Osteocyte (in vitro differentiated cells): Measurements from ENCODE around the gene CBARP. TPM values are rescaled to one million over a fixed set of nuclear protein-coding genes. Genes with fewer than 3 reads are reported as not detected.

Source experiments
- DNase-seq: peaks from one replicate; pipeline ENCODE4 v3.0.0; 2021; ENCODE audit warnings: mixed read lengths; ENCODE audit not compliant: unreplicated experiment; ENCODE audit errors: extremely low spot score
- H3K27ac Mint-ChIP-seq: one replicate; pipeline ENCODE4 v1.8.0; 2021; ENCODE audit warnings: mild to moderate bottlenecking, mixed read lengths; ENCODE audit not compliant: unreplicated experiment
- H3K27me3 Mint-ChIP-seq: one replicate; pipeline ENCODE4 v1.8.0; 2021; ENCODE audit warnings: mixed read lengths; ENCODE audit not compliant: unreplicated experiment
- H3K36me3 Mint-ChIP-seq: one replicate; pipeline ENCODE4 v1.8.0; 2021; ENCODE audit warnings: mixed read lengths; ENCODE audit not compliant: unreplicated experiment
- H3K4me1 Mint-ChIP-seq: one replicate; pipeline ENCODE4 v1.8.0; 2021; ENCODE audit warnings: mixed read lengths; ENCODE audit not compliant: unreplicated experiment
- H3K4me3 Mint-ChIP-seq: one replicate; pipeline ENCODE4 v1.8.0; 2021; ENCODE audit warnings: mild to moderate bottlenecking, moderate library complexity, mixed read lengths; ENCODE audit not compliant: unreplicated experiment
- H3K9me3 Mint-ChIP-seq: one replicate; pipeline ENCODE4 v1.8.0; 2021; ENCODE audit warnings: mixed read lengths; ENCODE audit not compliant: unreplicated experiment
- total RNA-seq: library from RNA; stranded (reverse); gene quantifications from 2 replicates; pipeline ENCODE4 v1.2.1, GENCODE V29; 2021
- TF ChIP-seq, protein P1 (sequence below): fragments of 200-600 bp; sonication (generic); IDR thresholded peaks from 2 replicates; pipeline ENCODE4 v1.5.0; 2021; ENCODE audit warnings: antibody characterized with exemption, mild to moderate bottlenecking, moderate library complexity

Gene CBARP
- total RNA-seq, 1 donor from 2014 or later, result 6.9 TPM

DNA sequence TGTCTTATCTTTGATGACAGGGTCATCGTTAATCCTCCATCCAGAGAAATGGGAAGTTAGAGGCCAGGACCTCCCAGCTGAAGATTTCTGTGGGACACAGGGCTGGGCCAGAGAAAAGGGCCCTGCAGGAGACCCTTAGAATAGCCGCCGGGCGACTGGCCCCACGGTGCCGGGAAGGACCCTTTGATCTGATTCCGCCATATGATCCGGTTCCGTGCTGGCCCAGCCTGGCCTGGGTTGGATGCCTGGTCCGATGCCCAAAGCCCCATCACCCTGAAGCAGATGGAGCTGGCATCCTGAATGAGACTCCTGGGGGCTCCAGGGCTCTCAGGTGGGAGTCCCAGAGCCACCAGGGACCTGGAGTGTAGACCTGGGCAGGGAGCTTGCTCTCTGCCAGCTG, 38.3 kb downstream of the CBARP start:
- Mint-ChIP-seq H3K27me3 (no peaks in the 10 kb centered on the region), H3K36me3 (no peaks in the 10 kb centered on the region), H3K27ac (no peak overlapping the region), H3K9me3 (no peaks in the 10 kb centered on the region), H3K4me1 (peaks cover 16% of the 10 kb centered on the region), H3K4me3 (no peak overlapping the region)
- no peak for DNase-seq
- TF ChIP-seq, protein P1, sequence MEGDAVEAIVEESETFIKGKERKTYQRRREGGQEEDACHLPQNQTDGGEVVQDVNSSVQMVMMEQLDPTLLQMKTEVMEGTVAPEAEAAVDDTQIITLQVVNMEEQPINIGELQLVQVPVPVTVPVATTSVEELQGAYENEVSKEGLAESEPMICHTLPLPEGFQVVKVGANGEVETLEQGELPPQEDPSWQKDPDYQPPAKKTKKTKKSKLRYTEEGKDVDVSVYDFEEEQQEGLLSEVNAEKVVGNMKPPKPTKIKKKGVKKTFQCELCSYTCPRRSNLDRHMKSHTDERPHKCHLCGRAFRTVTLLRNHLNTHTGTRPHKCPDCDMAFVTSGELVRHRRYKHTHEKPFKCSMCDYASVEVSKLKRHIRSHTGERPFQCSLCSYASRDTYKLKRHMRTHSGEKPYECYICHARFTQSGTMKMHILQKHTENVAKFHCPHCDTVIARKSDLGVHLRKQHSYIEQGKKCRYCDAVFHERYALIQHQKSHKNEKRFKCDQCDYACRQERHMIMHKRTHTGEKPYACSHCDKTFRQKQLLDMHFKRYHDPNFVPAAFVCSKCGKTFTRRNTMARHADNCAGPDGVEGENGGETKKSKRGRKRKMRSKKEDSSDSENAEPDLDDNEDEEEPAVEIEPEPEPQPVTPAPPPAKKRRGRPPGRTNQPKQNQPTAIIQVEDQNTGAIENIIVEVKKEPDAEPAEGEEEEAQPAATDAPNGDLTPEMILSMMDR, result no peak

DNA sequence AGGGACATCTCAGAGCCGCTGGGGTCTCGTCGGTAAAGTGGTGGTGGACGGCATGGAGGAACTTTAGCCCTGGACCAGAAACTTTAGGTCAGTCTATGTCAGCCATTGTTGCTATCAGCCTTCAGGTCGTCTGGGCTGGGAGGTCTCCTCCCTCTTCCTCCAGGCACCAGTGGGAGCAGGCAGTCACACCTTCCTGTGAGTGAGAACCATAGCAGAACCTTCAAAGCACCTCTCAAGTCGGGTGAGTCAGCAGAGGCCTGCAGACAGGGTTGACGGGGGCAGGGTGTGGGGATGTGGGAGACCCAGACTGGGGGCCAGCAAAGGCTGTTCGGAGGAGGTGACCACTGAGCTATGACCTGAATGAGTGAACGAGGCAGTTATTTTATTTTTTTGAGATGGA, 48.4 kb downstream of the CBARP start:
- TF ChIP-seq, protein P1, result no peak
- Mint-ChIP-seq H3K9me3 (no peaks in the 10 kb centered on the region), H3K27me3 (no peaks in the 10 kb centered on the region), H3K4me1 (peaks cover 21% of the 10 kb centered on the region), H3K4me3 (no peak overlapping the region), H3K27ac (no peak overlapping the region), H3K36me3 (no peaks in the 10 kb centered on the region)
- DNase-seq, result no peak

DNA sequence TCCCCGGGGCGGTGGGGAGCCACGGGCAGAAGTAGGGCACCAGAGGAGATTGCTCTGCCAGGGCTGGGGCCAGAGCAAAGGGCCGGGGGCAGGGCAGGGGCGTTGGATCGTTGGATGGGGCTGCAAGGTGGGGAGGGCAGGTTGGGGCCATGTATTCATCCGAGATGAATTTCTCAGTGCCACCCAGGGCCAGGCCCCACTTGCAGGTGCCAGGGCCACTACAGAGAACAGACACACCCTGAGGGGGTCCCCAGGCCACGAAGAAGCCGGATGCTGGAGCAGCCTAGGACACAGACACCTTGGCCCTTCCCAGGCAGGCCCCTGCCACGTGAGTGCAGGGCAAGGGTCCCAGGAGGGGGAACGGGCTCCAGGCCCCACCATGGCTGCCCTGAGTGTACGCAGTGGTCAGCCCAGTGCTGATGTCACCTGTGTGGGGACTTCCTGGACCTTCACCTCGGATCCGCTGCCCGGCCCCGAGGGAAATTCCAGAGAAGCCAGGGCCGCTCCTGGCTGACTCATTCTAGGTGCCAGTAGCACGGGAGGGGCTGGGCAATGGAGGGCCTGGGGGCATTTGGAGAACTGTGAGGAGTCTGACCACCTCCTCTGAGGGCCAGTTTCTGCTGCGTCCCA, 54.1 kb downstream of the CBARP start:
- Mint-ChIP-seq H3K4me3 (no peak overlapping the region), H3K36me3 (no peaks in the 10 kb centered on the region), H3K27me3 (no peaks in the 10 kb centered on the region), H3K4me1 (peaks cover 39% of the 10 kb centered on the region), H3K27ac (peak overlapping the region; percentile 41), H3K9me3 (no peaks in the 10 kb centered on the region)
- TF ChIP-seq, protein P1, result no peak
- no peak for DNase-seq

DNA sequence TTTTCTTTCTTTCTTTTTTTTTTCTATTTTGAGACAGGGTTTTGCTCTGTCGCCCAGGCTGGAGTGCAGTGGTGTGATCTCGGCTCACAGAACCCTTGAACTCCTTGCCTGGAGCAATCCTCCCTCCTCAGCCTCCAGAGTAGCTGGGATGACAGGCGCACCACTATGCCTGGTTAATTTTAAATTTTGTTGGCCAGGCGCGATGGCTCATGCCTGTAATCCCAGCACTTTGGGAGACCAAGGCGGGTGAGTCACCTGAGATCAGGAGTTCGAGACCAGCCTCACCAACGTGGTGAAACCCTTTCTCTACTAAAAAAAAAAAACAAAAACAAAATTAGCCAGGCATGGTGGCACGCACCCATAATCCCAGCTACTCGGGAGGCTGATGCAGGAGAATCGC, 55.1 kb downstream of the CBARP start:
- no peak overlapping the region for H3K4me3 Mint-ChIP-seq
- DNase-seq, result no peak
- TF ChIP-seq, protein P1, result no peak
- H3K27ac Mint-ChIP-seq, result no peak overlapping the region
- no peaks in the 10 kb centered on the region for H3K9me3 Mint-ChIP-seq
- no peaks in the 10 kb centered on the region for H3K27me3 Mint-ChIP-seq
- H3K36me3 Mint-ChIP-seq, result no peaks in the 10 kb centered on the region
- peaks cover 43% of the 10 kb centered on the region for H3K4me1 Mint-ChIP-seq

DNA sequence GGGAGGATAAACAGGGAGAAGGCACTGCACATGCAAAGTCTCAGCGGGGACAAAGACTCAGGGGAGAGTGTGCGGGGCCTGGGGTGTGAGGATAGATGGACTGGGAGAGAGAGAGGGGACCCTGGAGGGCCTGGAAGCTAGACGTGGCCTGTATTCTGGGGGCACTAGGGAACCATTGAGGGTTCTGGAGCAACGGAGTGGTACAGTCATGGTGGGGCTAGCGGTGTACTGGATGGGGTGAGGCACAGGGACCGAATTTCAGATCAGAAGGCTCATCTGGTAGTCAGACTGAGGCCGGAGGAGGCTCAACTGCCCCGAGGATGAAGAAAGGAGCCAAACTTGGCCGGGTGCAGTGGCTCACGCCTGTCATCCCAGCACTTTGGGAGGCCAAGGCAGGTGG, 55.7 kb downstream of the CBARP start:
- H3K9me3 Mint-ChIP-seq, result no peaks in the 10 kb centered on the region
- no peak for DNase-seq
- TF ChIP-seq, protein P1, result no peak
- peak overlapping the region; percentile 42 for H3K27ac Mint-ChIP-seq
- no peaks in the 10 kb centered on the region for H3K27me3 Mint-ChIP-seq
- no peaks in the 10 kb centered on the region for H3K36me3 Mint-ChIP-seq
- H3K4me3 Mint-ChIP-seq, result no peak overlapping the region
- peaks cover 49% of the 10 kb centered on the region for H3K4me1 Mint-ChIP-seq
